Measurements from ENCODE around the gene SLC15A3. TPM values are rescaled to one million over a fixed set of nuclear protein-coding genes. Genes with fewer than 3 reads are reported as not detected.

Gene SLC15A3
- total RNA-seq, 2 experiments from 2014 or later = 12.6 to 41.4 TPM

GRCh38 chr11:60941371-60942119 is 10.4 kb downstream of the SLC15A3 start:
- H3K4me2 ChIP-seq (ENCODE audit: low read length) = peak overlapping the region; percentile 62
- no peaks in the 10 kb centered on the region for H4K20me1 ChIP-seq (ENCODE audit: insufficient read depth, low read length)
- H3K79me2 ChIP-seq (ENCODE audit: insufficient read depth, low read depth, low read length) = no peaks in the 10 kb centered on the region
- H3K27ac ChIP-seq (ENCODE audit: low read depth, low read length, poor library complexity, severe bottlenecking) = no peak overlapping the region
- no TSS peak for BruUV-seq (replicated peaks)
- DNase-seq (ENCODE audit: low spot score) = peak; percentile 46
- CTCF ChIA-PET (ENCODE audit: unreplicated experiment) = no interaction called here
- TF ChIP-seq EZH2phosphoT487 (IDR thresholded peaks at IDR 0.05; ENCODE audit: borderline replicate concordance, low read depth, low read length) (no peak), CTCF (conservative IDR thresholded peaks at IDR 0.05; ENCODE audit: low read length) (no peak)
- POLR2A ChIA-PET = interaction anchor here (1.3 to 1.8 kb wide), 3 partner anchors 10 to 13 kb away, joined by 3 to 8 read pairs (median 7); no protein-coding TSS in a partner anchor
- intact Hi-C loops (cut with micrococcal nuclease; ENCODE audit: unreplicated experiment) = no loop called here
- H2AFZ ChIP-seq (ENCODE audit: low read length) = no peak overlapping the region
- H3K4me3 ChIP-seq (ENCODE audit: low read depth, low read length, poor library complexity, severe bottlenecking) = peak overlapping the region; percentile 6
- no peaks in the 10 kb centered on the region for H3K9me3 ChIP-seq (ENCODE audit: low read length)
- H3K4me1 ChIP-seq (ENCODE audit: insufficient read depth, low read length, poor library complexity, severe bottlenecking) = peaks cover 21% of the 10 kb centered on the region
- no peaks in the 10 kb centered on the region for H3K9me2 ChIP-seq (ENCODE audit: insufficient read depth, low read length)
- peaks cover 20% of the 10 kb centered on the region; the same call in 1 of the 2 replicates for H3K36me3 ChIP-seq (ENCODE audit: insufficient read depth, low read length)

GRCh38 chr11:60939855-60940254 is 12.1 kb downstream of the SLC15A3 start:
- Histone ChIP-seq H3K27ac (ENCODE audit: low read depth, low read length, poor library complexity, severe bottlenecking) (no peak overlapping the region), H3K4me3 (ENCODE audit: low read depth, low read length, poor library complexity, severe bottlenecking) (no peak overlapping the region), H3K9me3 (ENCODE audit: low read length) (no peaks in the 10 kb centered on the region), H3K36me3 (ENCODE audit: insufficient read depth, low read length) (peaks cover 20% of the 10 kb centered on the region; the same call in 1 of the 2 replicates), H3K79me2 (ENCODE audit: insufficient read depth, low read depth, low read length) (no peaks in the 10 kb centered on the region), H2AFZ (ENCODE audit: low read length) (no peak overlapping the region), H3K4me2 (ENCODE audit: low read length) (no peak overlapping the region), H3K9me2 (ENCODE audit: insufficient read depth, low read length) (no peaks in the 10 kb centered on the region), H4K20me1 (ENCODE audit: insufficient read depth, low read length) (no peaks in the 10 kb centered on the region), H3K4me1 (ENCODE audit: insufficient read depth, low read length, poor library complexity, severe bottlenecking) (peaks cover 21% of the 10 kb centered on the region)
- ChIA-PET POLR2A (interaction anchor here (0.6 to 1.8 kb wide), 6 partner anchors 9 to 31 kb away, joined by 3 to 11 read pairs (median 6); no protein-coding TSS in a partner anchor), CTCF (ENCODE audit: unreplicated experiment) (interaction anchor here (1.9 kb wide), 1 partner anchor 10 kb away, joined by 5 read pairs; no protein-coding TSS in a partner anchor)
- intact Hi-C loops (cut with micrococcal nuclease; ENCODE audit: unreplicated experiment) = no loop called here
- no peak for DNase-seq (ENCODE audit: low spot score)
- no TSS peak for BruUV-seq (replicated peaks)
- TF ChIP-seq CTCF (conservative IDR thresholded peaks at IDR 0.05; ENCODE audit: low read length) (no peak), EZH2phosphoT487 (IDR thresholded peaks at IDR 0.05; ENCODE audit: borderline replicate concordance, low read depth, low read length) (no peak)

- POLR2A ChIA-PET = interaction anchor here (0.6 to 1.8 kb wide), 2 partner anchors 11 to 30 kb away, joined by 3 to 6 read pairs; no protein-coding TSS in a partner anchor
- BruUV-seq (replicated peaks) = no TSS peak
- H4K20me1 ChIP-seq (ENCODE audit: insufficient read depth, low read length) = no peaks in the 10 kb centered on the region
Observed at GRCh38 chr11:60939301-60939700, 12.7 kb downstream of the SLC15A3 start.

More at GRCh38 chr11:60939301-60939700, 12.7 kb downstream of the SLC15A3 start:
- H3K4me1 ChIP-seq (ENCODE audit: insufficient read depth, low read length, poor library complexity, severe bottlenecking) = peaks cover 21% of the 10 kb centered on the region
- no peaks in the 10 kb centered on the region for H3K9me3 ChIP-seq (ENCODE audit: low read length)
- no peaks in the 10 kb centered on the region for H3K79me2 ChIP-seq (ENCODE audit: insufficient read depth, low read depth, low read length)
- no peak overlapping the region for H3K4me3 ChIP-seq (ENCODE audit: low read depth, low read length, poor library complexity, severe bottlenecking)
- TF ChIP-seq EZH2phosphoT487 (IDR thresholded peaks at IDR 0.05; ENCODE audit: borderline replicate concordance, low read depth, low read length) = no peak
- no peak for TF ChIP-seq CTCF (conservative IDR thresholded peaks at IDR 0.05; ENCODE audit: low read length)
- H3K9me2 ChIP-seq (ENCODE audit: insufficient read depth, low read length) = no peaks in the 10 kb centered on the region
- H3K36me3 ChIP-seq (ENCODE audit: insufficient read depth, low read length) = peaks cover 20% of the 10 kb centered on the region; the same call in 1 of the 2 replicates
- CTCF ChIA-PET (ENCODE audit: unreplicated experiment) = interaction anchor here (1.9 kb wide), 1 partner anchor 11 kb away, joined by 5 read pairs; no protein-coding TSS in a partner anchor
- no peak overlapping the region for H2AFZ ChIP-seq (ENCODE audit: low read length)
- H3K4me2 ChIP-seq (ENCODE audit: low read length) = no peak overlapping the region
- intact Hi-C loops (cut with micrococcal nuclease; ENCODE audit: unreplicated experiment) = no loop called here
- DNase-seq (ENCODE audit: low spot score) = no peak
- H3K27ac ChIP-seq (ENCODE audit: low read depth, low read length, poor library complexity, severe bottlenecking) = no peak overlapping the region

Measured in OCI-LY7 (cell line).